ENCODE results near the gene MVK. TPM values are rescaled to one million over a fixed set of nuclear protein-coding genes. Genes with fewer than 3 reads are reported as not detected.

Gene MVK
- total RNA-seq, 4 donors from 2014 or later = 3.2 to 14.2 (median 9.1) TPM

- Histone ChIP-seq H3K27ac (no peak overlapping the region), H3K4me3 (no peak overlapping the region), H3K36me3 (no peaks in the 10 kb centered on the region), H3K9me3 (no peaks in the 10 kb centered on the region), H3K27me3 (peaks cover 0 to 30% (median 4%) of the 10 kb centered on the region in 3 donors), H3K4me1 (peaks cover 0 to 2% of the 10 kb centered on the region in 2 donors)
- ATAC-seq (no peak), DNase-seq (no peak)
- in situ Hi-C loops (cut with MboI; ENCODE audit: low sequenced_read_pairs in 4 of 4) = no loop called here
- intact Hi-C loops (cut with DNase I; ENCODE audit: low total_unique reads) = no loop called here
- no peak for TF ChIP-seq CTCF (IDR thresholded peaks at IDR 0.05 in 4 of 5, conservative IDR thresholded peaks at IDR 0.05 in 1 of 5)
- TF ChIP-seq POLR2A (IDR thresholded peaks at IDR 0.05) = no peak
Measured at GRCh38 chr12:109612003-109612402, 38.4 kb downstream of the MVK start.

- in situ Hi-C loops (cut with MboI; ENCODE audit: low sequenced_read_pairs in 4 of 4) (no loop called here), intact Hi-C loops (cut with DNase I; ENCODE audit: low total_unique reads) (no loop called here)
- peaks cover 0 to 30% (median 4%) of the 10 kb centered on the region in 3 donors for H3K27me3 ChIP-seq
- no peak overlapping the region for H3K4me3 ChIP-seq
- no peaks in the 10 kb centered on the region for H3K9me3 ChIP-seq
- H3K36me3 ChIP-seq = no peaks in the 10 kb centered on the region
- ATAC-seq (no peak), DNase-seq (no peak)
- H3K4me1 ChIP-seq = no peaks in the 10 kb centered on the region
- no peak for TF ChIP-seq POLR2A (IDR thresholded peaks at IDR 0.05)
- no peak for TF ChIP-seq CTCF (IDR thresholded peaks at IDR 0.05 in 4 of 5, conservative IDR thresholded peaks at IDR 0.05 in 1 of 5)
- H3K27ac ChIP-seq = no peak overlapping the region
Measured at GRCh38 chr12:109612975-109613502, 39.4 kb downstream of the MVK start.

GRCh38 chr12:109613649-109614455, 40.3 kb downstream of the MVK start:
- H3K4me3 ChIP-seq = no peak overlapping the region
- ATAC-seq (no peak), DNase-seq (no peak)
- in situ Hi-C loops (cut with MboI; ENCODE audit: low sequenced_read_pairs in 4 of 4) (no loop called here), intact Hi-C loops (cut with DNase I; ENCODE audit: low total_unique reads) (no loop called here)
- H3K4me1 ChIP-seq = no peaks in the 10 kb centered on the region
- H3K9me3 ChIP-seq = no peaks in the 10 kb centered on the region
- H3K36me3 ChIP-seq = no peaks in the 10 kb centered on the region
- no peak overlapping the region for H3K27ac ChIP-seq
- TF ChIP-seq CTCF (IDR thresholded peaks at IDR 0.05 in 4 of 5, conservative IDR thresholded peaks at IDR 0.05 in 1 of 5) (no peak), POLR2A (IDR thresholded peaks at IDR 0.05) (no peak)
- peaks cover 0 to 30% (median 4%) of the 10 kb centered on the region in 3 donors for H3K27me3 ChIP-seq

DNA sequence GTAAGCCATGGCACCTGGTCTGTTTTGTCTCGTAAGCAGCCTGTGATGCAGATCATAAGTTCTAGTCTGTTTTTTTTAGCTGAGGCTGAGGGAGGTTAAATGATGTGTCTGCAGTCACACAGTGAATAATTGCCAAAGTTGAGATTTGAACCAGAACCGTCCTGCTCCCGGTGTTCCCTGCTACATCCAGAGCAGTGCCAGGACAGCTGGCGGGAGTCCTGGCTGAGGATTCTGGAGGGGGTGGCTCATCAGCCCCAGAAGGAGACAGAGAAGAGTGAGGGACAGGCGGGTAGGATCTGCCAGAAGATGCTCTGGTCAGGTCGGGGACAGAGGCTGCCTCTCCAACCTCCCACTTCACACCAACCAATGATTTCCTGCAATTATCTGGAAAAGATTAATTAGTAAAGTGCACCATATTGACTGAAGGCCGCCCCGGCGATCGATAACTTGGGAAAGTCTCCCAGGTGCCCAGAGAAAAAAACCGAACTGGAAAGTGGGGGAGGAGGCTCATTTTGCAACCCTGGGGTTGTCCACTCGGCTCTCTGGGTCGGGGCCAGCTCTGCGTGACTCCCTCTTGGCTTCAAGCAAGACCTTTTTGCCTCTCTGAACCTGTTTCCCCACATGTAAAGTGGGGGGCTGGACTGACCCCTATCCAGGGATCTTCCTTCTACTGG, 42.1 kb downstream of the MVK start:
- H3K36me3 ChIP-seq = no peaks in the 10 kb centered on the region
- no peak overlapping the region for H3K27ac ChIP-seq
- peaks cover 0 to 27% (median 4%) of the 10 kb centered on the region in 3 donors for H3K27me3 ChIP-seq
- H3K4me1 ChIP-seq = no peaks in the 10 kb centered on the region
- H3K4me3 ChIP-seq = no peak overlapping the region
- in situ Hi-C loops (cut with MboI; ENCODE audit: low sequenced_read_pairs in 4 of 4) (no loop called here), intact Hi-C loops (cut with DNase I; ENCODE audit: low total_unique reads) (no loop called here)
- no peaks in the 10 kb centered on the region for H3K9me3 ChIP-seq
- no peak for DNase-seq
- TF ChIP-seq CTCF (IDR thresholded peaks at IDR 0.05 in 4 of 5, conservative IDR thresholded peaks at IDR 0.05 in 1 of 5) (no peak), POLR2A (IDR thresholded peaks at IDR 0.05) (no peak)
- ATAC-seq = no peak

Data from gastrocnemius medialis (tissue), 4 donors.